Muscle of arm (tissue), 12 donors: ENCODE results near the gene PTPN6. TPM values are rescaled to one million over a fixed set of nuclear protein-coding genes. Genes with fewer than 3 reads are reported as not detected.

Source experiments
- DNase-seq: peaks from one replicate; pipeline ENCODE4 v3.0.0-alpha.2; 2013
- polyA plus RNA-seq, 12 donors: library from polyadenylated mRNA; unstranded; fragments of 120-200 nt; gene quantifications; one replicate each; pipeline ENCODE4 v1.2.1, GENCODE V29; 2013; ENCODE audit not compliant: insufficient read length in 12 of 12

PTPN6 gene
- polyA plus RNA-seq, 12 donors: 3.4 to 41.4 (median 4.0) TPM; not detected in 1

- no peak for DNase-seq
These were observed 12.6 kb upstream of the PTPN6 start for GRCh38 chr12:6938353-6939190.

DNA sequence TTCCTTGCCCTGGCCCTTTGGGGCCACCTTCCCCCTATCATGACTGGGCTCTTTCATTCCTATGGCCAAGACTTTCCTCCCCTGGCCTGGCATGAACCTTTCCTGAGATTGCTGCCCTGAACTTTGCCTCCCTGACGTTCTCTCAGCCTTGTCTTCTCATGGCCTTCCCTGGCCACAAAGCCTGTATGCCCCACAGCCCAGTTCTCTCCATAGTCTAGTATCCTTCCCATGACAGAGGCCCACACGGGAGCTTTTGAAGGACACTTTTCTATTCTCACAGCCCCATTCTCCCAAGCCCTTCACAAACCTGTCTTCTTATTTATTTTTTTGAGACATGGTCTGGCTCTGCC lies 12.0 kb upstream of the PTPN6 start:
- DNase-seq: no peak

- DNase-seq: no peak
These were observed 9.9 kb upstream of the PTPN6 start for GRCh38 chr12:6941267-6941666.

- DNase-seq: no peak
These were observed 9.4 kb upstream of the PTPN6 start for GRCh38 chr12:6941782-6942181.

DNA sequence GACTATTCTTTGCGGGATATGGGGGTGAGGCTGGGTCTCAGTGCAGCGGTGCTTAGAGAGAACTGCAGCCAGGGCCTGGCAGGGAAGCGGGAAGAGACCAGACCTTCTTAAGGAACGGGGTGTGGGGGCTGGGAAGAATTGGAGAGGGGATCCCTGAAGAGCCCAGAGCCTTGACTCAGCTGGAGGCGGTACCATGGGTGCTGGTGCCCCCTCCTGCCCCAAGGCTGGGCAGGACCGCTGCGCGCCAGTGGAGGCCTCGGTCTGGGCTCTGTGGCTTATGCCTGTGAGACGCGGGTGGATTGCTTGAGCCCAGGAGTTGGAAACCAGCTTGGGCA lies 8.9 kb upstream of the PTPN6 start:
- DNase-seq: no peak

DNA sequence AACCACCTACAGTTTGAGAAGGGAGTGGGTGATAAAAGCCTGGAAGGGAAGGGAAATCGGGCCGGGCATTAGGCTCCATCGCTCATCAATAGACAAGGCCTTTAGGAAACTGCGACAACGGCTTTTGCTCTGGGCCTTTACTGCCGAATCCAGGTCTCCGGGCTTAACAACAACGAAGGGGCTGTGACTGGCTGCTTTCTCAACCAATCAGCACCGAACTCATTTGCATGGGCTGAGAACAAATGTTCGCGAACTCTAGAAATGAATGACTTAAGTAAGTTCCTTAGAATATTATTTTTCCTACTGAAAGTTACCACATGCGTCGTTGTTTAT lies 7.8 kb upstream of the PTPN6 start:
- peak; percentile 88 for DNase-seq

GRCh38 chr12:6943722-6944380 lies 7.3 kb upstream of the PTPN6 start, which contains the start of the genes C12orf57 and RNU7-1:
C12orf57 (plus strand) TSS chr12:6944022; CDS start chr12:6944122, 100 bp downstream.
RNU7-1 (plus strand) TSS chr12:6943816.
- DNase-seq: peak; percentile 92

DNA sequence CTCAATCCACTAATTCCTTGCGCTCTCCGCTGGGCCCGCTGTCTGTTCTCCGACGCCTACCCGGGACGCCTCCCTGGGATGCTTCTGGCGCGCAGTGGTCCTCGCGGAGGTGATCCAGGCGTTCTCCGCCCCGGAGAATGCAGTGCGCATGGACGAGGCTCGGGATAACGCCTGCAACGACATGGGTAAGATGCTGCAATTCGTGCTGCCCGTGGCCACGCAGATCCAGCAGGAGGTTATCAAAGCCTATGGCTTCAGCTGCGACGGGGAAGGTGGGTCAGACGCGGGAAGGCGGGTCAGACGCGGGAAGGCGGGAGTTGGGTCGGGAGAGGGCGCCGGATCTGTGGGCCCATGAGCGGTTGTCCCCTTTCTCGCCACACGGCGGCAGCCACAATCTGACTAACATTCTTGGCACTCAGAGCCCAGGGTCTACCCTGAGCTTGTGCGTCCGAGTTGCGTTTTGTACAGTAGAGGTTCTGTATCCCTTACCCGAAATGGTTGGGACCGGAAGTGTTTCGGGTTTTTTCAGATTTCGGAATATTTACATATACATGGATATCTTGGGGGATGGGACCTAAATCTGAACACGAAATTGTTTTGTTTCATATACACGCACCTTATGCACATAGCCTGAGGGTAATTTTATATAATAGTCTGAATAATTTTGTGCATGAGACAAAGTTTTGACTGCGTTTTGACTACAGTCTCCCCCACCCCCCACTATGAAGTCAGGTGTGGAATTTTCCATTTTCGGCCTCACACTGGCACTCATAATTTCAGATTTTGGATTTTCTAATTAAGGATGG lies 6.6 kb upstream of the PTPN6 start:
- peak; percentile 95 for DNase-seq

GRCh38 chr12:6945613-6946012 lies 5.5 kb upstream of the PTPN6 start:
- no peak for DNase-seq

GRCh38 chr12:6946033-6946919 lies 4.9 kb upstream of the PTPN6 start:
- DNase-seq: no peak

DNA sequence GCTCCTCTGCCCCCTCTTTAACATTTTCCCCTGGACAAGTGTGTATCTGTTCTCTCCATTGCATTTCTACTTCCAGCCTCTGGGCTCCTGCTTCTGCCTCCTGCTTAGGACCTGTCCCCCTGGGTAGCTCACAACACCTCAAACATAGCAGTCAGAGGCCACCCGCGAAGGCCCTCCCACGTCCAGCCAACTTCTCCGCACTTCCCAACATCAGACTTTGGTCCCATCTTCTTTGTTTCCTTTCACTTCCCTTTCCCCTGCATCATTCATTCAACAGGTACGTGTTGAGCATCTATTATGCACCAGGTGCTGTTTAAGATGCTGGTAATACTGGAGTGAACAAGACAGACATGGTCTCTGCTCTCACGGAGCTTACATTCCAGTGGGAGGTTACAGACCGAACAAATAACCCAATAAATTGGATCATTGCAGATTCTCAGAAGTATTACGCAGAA lies 4.2 kb upstream of the PTPN6 start:
- no peak for DNase-seq

- no peak for DNase-seq
These were observed 3.5 kb upstream of the PTPN6 start for GRCh38 chr12:6947615-6948014.

DNA sequence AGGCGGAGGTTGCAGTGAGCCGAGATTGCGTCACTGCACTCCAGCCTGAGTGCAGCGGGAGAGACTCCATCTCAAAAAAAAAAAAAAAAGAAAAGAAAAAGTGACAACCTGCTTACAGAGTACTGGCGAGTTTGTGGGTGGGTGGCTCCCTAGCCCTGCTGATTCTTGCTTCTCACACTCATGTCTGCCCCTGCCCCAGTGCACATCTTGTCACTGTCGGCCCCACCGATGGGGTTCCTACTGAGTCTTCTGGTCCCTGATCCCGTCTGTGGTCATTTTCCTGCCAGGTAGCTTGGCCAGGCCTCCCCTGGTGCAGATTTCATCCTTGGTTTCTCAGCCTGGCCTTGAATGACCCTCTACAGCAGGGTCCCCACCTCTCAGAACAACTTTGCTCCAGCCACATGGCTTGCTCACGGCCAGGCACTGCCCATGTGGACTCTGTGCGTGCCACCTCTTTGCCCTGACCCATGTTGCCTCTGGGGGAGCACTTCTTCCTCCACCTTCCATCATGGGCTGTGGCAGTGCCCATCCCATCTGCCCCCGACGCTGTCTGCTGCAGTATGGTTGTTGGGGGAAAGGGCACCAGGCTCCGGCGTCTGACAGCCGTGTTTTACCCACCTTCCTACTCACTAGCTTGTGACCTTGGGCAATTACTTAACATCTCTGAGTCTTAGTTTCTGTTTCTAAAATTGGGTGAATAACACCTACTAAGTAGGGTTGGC lies 2.1 kb upstream of the PTPN6 start:
- no peak for DNase-seq

DNA sequence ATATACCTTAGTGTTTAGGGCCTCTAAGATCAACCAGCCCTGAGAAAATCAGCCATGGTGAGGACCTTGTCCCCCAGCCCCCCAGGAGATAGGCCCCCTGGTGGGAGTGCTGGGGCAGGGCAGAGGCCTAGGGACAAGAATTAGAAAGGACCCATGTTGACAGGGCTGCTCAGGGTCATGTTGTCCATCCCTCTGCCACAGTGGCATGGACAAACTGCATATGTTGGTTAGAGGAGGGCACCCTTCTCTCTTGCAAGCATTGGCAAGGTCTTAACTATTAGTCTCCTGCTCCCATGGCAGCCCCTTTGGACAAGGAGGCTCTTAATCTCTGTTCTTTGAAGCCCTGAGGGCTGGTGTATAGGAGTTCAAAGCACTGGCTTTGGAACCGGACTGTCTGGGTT lies 755 bp upstream of the PTPN6 start:
- no peak for DNase-seq

DNA sequence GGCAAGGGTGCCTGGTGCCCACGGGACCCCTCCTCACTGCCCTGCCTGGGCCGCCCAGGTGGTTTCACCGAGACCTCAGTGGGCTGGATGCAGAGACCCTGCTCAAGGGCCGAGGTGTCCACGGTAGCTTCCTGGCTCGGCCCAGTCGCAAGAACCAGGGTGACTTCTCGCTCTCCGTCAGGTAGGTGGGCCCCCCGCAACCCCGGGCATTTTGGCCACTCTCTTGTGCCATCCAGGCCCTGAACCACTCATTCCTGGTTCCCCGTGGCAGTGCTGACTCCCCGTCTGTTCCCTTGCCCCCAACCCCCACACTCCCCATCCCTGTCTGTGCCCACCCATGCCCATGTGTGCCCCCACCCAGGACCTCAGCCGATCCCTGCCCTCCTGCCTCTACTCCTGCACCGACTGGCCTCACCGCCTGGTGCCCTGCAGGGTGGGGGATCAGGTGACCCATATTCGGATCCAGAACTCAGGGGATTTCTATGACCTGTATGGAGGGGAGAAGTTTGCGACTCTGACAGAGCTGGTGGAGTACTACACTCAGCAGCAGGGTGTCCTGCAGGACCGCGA lies 480 bp downstream of the PTPN6 start:
- no peak for DNase-seq

GRCh38 chr12:6952121-6952862 lies 1.1 kb downstream of the PTPN6 start:
- DNase-seq: no peak

- no peak for DNase-seq
These were observed 1.8 kb downstream of the PTPN6 start for GRCh38 chr12:6952863-6953441.

DNA sequence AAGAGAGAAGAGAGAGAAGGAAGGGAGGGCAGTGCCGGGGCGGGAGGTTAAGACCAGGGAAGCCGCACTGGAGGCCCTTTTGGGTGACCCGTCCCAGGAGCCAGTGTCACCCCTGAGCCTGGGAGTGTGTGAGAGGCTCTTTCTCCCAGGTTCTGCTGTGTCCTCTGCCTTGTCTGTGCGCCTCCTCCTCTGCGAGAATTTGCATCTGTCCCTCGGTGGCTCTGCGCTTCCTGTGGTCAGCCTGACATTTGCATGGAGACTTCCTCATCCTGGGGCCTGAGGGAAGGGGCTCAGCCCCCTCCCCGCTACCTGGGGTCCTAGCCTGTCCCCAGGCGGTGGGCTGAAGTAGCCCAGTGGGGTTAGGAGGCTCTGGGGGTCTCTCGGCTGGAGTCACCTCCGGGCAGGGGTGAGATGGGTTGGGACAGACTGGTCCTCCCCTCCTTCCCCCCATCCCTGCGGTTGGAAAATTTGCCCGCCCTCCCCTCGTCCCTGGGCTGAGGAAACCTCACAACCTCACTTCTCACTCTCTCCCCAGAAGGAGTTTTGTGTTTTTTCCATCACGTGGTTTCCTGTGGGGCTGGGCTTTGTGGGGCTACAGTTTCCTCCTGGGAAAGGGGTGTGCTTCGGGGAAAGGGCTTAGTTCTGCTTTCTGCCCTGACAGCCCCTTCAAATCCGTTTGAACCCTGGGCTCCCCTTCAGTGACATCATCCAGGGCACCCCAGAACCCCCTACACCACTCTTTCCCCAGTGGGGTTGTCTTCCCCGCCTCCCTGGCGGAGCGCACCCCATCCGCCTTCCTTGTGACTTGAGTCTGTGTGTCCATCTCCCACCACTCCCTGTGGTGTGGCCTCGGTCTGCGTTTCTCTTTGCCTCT lies 2.5 kb downstream of the PTPN6 start:
- DNase-seq: peak; percentile 80
